Middle frontal gyrus (tissue), 1 donor: ENCODE measurements around the gene TMEM167B.
"Not testable (repeated sequence)": the region's sequence is repeated elsewhere in the genome, so short reads cannot be mapped to it uniquely, and the experiment has no call there.

Experiments
- DNase-seq: peaks from one replicate; pipeline ENCODE4 v3.0.0-alpha.2; 2015; ENCODE audit warnings: low spot score; ENCODE audit errors: extremely low spot score

Gene TMEM167B

DNA sequence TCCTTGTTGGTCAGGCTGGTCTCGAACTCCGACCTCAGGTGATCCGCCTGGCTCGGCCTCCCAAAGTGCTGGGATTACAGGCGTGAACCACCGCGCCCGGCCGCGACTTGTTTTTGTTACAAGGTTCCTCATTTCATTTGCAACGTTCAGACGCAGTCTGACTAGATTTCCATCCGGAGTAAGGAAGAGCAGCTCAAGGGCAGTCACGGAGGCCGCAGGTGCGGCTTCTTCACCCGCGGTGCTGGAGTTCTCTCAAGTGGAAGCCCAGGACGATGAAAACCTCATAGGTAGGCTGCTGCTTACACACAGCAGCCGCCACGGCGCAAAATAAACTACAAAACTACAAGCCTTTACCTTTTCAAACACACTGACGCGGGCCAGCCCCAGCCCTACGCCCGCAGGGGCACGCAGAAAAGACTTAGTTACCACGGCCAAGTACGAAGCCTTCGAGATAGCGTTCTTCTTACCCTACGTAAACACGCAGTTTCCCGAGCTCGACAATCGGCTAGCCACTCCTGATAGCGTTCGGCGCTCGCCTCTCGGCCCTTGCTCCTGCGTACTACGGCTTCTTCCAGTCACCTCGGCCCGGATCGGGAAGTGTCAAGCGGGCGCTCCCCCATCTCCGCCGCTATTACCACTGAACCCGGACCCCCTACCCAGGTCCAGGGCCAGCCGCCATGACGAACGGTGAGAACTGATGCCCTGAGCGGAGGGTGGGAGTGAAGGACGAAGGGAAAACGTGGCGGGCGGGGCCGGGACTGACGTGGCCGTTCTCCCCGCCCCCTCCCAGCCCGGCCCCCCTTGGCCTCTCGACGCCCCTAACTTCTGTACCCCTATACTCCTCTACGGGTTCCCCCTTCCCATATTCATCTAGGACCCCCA lies at the start of gene TMEM167B:
TMEM167B (plus strand) TSS at position 569 of the 882 bp plus-strand sequence; CDS start at position 678, 109 bp downstream.
- peak; percentile 96 for DNase-seq

DNA sequence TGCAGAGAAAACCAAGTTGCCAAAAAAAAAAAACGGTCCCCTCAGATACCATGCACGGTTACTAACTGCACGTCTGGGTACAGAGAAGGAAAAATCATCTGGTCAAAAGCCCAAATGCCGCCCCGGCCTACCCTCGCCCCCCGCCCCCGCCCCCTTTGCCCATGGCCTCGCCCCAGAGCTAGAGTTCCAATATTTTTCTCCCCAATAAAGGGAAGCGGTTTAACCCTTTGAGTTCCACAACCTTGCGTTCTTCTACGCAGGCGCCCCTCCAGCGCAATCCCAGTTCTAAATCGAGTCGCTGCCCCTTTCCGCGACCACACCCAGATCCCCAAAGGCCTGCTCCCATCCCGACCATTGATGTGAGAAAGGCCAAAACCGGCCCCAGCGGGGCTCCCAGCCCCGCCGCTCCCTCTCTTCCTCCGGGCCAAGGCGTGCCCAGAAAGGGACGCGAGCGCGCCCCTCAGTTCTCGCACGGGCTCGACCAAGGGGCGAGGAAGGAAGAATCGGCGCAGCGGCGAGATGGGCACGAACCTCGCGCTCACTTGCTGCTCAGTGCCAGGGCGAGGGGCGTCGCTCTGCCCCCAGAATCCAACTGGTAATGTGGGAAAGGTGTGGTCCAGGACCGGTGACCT lies 49.5 kb upstream of the TMEM167B start:
- DNase-seq = no peak

DNA sequence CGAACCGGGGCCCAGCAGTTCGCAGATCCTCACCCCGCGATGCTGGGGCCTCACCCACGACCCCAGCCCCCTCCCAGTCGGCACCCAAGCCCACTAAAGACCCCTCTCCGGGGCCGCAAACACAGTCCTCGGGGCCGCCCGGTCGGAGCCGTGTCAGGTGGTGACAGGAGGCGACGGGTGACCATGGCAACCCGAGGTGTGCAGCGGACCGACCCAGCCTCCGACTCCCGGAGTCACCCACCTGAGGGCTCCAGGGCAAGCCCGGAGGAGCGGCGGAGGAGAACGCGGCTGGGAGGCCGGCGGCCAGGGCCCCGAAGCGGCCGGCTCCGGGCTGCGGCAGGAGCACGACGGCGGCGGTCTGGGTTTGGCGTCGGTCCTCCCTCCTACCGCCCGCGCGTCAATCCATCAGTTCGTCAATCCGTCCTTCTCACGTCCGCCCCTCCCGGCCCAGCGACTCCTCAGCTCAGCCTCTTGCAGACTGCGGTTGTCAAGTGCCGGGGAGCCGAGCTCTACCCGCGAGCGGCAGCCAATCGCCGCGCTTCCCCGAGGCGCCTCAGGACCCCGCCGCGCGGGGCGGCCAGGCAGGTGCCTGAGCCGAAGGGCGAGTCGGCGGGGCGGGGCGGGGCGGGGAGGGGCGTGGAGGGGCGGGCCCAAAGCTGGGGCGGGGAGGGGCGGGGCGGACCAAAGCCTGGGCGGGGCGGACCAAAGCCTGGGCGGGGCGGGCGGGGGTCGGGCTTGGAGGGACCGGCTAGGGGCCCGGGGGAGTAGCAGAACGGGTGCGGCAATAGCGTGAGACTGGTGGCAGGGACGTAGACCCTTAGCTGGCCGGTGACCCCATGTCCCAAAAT lies 48.7 kb upstream of the TMEM167B start, which contains the start of gene WDR47:
WDR47 (minus strand) TSS at position 482 of the 848 bp plus-strand sequence. CDS start 18,590 bp downstream, outside the sequence.
- peak; percentile 94 for DNase-seq

DNA sequence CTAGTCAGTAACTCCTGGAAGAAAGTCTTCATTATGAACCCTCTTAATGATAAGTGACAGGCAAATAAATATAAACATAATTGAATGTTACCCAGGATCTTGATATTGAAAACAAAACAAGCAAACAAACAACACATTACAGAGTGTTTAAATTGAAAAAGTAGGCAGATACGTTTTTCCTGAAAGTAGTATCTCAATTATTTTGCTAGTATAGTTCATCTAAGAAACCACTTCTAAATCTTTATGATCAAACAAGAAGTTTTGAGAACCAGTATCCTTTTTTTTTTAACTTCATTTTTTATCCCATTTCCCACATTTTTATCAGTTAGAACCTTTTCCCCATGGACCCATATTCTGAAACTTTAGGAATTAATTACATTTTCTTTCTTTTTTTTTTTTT lies 45.0 kb upstream of the TMEM167B start:
- DNase-seq = no peak

DNA sequence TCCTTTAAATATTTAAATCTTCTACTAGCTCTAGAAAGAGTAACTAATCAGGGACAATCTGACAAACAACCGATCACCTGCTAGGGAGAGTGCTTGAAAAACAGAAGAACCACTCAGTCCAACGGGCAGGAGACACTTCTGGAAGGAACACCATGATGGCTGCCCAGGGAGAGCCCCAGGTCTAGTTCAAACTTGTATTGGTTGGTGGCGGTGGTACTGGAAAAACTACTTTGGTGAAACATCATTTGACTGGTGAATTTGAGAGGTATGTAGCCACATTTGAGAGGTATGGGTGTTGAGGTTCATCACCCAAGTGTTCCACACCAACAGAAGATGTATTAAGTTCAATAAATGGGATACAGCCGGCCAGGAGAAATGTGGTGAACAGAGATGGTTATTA lies 43.9 kb upstream of the TMEM167B start:
- no peak for DNase-seq

DNA sequence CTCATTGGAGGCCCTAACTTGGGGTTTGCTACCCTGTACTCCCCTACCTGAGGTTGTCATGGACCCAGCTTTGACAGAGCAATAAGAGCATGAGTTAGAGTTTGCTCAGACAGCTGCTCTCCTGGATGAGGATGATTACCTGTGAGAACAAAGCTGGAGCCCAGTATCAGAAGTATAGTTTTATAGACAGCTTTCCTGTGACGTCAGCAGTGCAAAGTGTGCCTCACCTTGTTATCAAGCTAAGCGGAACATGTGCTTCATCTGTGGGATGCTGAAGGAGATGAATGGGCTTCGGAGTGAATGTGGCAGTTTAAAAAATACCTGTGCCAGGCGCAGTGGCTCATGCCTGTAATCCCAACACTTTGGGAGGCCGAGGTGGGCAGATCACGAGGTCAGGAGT lies 43.2 kb upstream of the TMEM167B start:
- no peak for DNase-seq

DNA sequence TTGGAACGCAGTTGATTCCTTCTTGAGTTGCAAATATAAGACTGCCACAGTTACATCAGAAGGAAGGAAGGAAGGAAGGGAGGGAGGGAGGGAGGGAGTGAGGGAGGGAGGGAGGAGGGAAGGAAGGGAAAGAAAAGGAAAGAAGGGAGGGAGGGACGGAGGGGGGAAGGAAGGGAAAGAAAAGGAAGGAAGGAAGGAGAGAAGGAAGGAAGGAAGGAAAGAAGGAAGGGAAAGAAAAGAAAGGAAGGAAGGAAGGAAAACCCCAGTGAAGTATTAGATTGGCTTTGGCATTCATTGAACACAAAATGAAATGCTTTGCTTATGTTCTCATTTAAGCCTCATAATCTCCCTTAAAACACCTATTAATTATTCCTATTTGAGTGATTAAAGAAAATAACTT lies 42.2 kb upstream of the TMEM167B start:
- no peak for DNase-seq

DNA sequence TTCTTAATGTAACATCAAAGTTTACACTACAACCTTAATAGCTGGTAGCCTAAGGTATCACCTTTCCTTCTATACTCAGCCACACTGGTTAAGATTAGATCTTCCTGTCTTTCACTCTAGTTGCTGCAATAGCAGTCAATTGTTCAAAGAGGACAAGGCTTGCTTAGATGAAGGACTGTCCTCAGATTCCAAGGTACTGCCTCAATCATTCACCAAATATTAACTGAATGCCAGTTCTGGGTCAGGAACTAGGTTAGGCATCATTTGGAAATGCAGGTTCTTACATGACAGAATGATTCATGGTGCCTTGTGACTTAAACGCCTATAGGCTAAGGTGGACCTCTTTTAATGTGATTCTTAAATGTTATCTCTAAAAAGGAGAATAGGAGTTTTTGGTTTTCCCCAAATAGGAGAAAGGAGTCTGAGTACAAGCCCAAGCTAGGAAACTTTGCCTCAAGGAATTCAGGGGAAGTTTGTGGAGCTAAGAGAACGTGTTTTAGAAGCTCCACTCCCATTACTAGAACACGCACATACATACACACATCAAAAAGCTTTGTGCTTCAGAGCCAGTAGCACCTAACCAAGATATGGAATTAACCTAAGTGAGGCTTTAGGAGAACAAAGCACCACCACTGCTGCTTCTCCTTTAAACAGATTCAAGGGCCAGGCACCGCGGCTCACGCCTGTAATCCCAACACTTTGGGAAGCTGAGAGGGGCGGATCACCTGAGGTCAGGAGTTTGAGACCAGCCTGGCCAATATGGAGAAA lies 40.2 kb upstream of the TMEM167B start:
- DNase-seq = no peak

DNA sequence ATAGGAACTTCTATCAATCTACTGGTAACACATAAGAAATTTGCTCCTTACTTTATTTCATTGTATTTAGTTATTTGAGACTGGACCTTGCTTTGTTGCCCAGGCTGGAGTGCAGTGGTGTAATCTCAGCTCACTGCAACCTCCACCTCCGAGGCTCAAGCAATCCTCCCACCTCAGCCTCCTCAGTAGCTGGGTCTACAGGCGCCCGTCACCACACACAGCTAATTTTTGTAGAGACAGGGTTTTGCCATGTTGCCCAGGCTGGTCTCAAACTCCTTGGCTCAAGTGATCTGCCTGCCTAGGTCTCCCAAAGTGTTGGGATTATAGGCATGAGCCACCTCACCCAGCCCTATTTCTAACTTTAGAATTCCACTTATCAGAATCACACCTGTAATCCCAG lies 38.4 kb upstream of the TMEM167B start:
- not testable (repeated sequence) for DNase-seq

DNA sequence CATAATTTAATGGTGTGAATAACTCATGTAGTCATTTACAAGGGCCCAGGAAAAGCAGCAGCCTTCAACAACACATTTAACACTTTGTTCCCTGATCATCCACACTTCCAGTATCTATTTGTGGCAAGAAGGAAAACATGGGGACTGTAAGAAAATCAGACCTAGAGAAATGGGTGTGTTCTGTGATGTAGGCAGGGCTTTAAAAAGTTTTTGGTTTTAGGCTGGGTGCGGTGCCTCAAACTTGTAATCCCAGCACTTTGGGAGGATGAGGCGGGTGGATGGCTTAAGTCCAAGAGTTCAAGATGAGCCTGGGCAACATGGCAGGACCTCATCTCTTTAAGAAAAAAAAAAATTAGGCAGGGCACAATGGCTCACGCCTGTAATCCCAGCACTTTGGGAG lies 34.5 kb upstream of the TMEM167B start:
- no peak for DNase-seq

DNA sequence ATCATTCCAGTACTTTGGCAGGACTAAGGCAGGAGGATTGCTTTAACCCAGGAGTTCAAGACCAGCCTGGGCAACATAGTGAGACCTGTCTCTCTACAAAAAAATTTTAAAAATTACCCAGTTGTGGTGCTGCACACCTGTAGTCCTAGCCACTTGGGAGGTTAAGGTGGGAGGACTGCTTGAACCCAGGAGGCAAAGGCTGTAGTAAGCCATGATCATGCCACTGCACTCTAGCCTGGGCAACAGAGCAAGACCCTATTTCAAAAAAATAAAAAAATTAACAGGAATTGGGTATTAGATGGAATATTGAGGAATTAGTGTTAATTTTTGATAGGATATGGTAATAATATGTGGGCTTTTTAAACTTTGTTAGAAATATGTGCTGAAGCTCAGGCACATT lies 31.5 kb upstream of the TMEM167B start:
- DNase-seq = no peak

DNA sequence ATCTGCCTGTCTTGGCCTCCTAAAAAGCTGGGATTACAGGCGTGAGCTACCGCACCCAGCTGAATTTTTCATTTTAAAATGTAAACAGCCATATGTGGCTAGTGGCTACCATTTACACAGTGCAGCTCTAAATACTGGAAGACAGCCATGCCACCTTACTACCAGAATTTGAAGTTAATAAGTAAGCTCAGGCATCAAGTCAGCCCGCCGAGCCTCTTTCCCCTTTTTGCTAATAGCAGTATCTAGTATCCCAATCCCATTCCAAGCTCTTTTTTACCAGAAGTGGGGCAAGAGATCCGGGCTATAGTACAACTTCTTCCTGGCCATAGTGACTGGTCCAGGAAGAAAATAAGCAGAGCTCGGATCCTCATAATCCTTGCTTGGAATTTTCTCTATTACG lies 29.9 kb upstream of the TMEM167B start:
- DNase-seq = no peak

DNA sequence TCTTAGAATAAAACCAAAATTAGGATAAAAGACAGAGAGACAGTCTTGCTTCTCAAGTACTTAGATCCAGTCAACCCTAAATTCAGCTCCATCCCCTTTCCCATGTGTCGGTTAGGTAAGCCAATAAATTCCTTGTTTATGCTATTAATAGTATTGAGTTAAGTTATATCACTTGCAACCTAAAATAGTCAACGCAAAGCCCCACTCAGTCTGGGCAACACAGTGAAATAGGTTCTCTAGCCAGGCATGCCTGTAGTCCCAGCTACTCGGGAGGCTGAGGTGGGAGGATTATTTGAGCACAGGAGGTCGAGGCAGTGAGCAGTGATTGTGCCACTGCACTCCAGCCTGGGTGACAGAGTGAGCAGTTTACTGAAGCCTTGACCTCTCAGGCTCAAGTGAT lies 29.4 kb upstream of the TMEM167B start:
- DNase-seq = no peak

DNA sequence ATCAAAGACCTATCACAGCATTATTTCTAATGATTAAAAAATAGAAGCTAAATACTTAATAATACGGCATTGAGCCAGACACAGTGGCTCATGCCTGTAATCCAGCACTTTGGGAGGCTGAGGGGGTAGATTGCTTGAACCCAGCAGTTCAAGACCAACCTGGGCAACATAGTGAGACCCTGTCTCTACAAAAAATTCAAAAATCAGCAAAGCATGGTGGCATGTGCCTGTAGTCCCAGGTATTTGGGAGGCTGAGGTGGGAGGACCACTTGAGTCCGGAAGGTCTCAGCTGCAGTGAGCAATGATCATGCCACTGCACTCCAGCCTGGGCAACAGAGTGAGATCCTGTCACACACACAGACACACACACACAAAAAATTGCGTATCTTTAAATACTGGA lies 25.4 kb upstream of the TMEM167B start:
- DNase-seq = no peak

DNA sequence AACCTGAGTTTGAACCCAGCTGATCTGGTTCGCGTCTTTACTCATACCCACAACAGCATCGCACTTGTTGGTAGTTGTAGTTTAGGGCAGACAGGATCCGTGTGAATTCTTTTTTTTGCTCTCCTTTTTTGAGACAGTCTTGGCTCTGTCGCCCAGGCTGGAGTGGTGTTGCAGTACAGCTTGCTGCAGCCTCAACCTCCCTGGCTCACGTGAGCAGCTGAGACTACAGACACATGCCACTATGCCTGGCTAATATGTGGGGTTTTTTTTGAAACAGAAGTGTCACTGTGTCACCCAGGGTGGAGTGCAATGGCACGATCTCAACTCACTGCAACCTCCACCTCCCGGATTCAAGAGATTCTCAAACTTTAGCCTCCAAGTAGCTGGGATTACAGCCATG lies 22.7 kb upstream of the TMEM167B start:
- no peak for DNase-seq

DNA sequence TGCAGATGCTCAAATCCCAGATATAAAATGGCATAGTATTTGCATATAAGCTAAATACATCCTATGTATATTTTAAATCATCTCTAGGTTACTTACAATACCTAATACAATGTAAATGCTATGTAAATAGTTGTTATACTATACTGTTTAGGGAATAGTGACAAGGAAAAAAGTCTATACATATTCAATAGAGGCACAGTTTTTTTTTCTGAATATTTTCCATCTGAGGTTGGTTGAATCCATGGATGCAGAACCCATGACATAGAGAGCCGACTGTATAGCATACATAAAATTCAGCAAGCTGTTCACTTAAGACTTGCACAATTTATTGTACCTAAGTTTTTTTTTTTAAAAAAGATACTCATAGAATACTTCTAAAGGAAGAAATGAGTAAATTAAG lies 21.3 kb upstream of the TMEM167B start:
- no peak for DNase-seq

DNA sequence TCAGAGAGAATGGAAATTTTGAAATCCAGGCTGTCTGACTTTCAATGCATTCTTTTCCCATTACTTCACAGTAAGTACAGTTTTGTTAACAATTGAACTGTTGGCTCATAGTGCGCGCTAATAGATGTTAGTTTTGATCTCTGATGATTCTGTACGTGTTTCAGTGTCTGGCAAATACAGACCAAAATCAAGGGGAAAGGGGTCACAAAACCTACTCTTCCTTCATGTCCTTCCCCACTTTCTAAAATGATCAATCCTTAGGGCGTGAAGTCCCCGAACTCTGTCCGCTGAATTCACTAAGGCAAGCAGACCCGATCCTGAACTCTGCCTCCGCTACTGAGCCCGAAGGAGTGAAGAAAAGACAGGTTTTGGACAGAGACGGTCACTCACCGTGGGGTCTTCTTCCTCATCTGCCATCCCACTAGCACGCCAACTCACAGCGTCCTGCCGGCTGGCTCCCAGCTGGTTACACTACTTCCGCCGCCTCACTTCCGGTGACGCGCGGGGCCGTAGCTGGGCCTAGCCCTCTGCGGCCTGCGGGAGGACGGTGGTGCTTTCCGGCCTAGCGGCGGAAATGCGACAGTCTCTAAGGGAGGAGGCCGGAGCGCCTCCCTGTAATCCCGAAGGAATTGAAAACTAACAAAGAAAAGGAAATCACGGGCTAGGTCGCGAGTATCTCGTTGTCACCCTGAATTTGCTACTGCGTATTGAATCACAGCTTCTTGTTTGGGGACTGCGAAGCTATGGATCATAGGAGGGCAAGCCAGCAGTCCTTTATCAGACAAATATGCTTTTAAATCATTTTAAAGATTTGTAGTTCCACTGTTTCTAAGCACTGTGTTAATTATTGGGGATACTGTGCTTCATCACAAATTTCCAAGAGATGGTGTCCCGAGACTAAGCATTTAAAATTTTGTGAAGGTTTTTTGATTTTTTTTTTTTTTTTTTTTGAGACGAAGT lies 14.8 kb upstream of the TMEM167B start, which contains the start of gene TAF13:
TAF13 (minus strand) TSS at position 473 of the 960 bp plus-strand sequence; CDS start at position 417, 56 bp downstream.
- DNase-seq = peak; percentile 95

DNA sequence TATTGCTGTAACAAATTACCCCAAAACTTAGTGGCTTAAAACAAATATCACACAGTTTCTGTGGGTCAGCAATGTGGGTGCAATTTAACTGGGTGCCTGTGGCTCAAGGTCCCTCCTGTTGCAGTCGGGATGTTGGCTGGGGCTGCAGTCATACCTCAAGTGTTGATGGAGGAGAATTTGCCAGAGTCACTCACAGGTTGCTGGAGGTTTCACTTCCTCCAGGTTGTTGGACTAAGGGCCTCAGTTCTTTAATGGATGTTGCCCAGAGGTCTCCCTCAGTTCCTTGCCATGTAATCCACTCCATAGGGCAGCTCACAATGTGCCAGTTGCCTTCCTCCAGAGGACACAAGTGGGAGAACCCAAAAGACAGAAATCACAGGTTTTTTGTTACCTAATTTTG lies 12.2 kb upstream of the TMEM167B start:
- DNase-seq = no peak

DNA sequence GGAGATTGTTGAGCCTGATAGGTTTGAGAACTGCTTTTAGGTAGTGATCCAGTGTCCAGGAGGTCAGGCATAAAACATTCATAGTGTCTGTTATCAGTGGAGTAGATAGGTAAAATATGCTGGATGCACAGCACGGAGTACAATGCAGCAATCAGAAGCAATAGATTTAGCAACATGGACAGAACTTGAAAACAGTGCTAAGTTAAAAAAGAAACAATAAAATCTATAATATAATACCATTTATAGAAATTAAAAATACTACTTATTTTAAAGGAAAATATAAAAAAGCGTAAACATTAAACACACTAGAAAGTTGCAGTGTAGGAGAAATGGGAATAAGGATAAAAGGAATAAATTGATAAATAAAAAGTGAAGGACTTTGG lies 11.3 kb upstream of the TMEM167B start:
- no peak for DNase-seq
